Measurements from ENCODE around the gene FBN1.

FBN1 gene

GRCh38 chr15:48645558-48646330 is at the start of gene FBN1:
FBN1 (minus strand) TSS chr15:48645709; CDS start chr15:48644769, 940 bp downstream.
- DNase-seq, result peak; percentile 51
- TF ChIP-seq CTCF (IDR thresholded peaks at IDR 0.05; ENCODE audit: low read depth, low read length), result no peak
- H3K27ac ChIP-seq, result no peak within 1 kb of the TSS

GRCh38 chr15:48693484-48693883 is 48.0 kb upstream of the FBN1 start:
- H3K27me3 ChIP-seq (ENCODE audit: insufficient read depth, low read depth, severe bottlenecking), result no peaks in the 10 kb centered on the region
- no peak overlapping the region for H3K4me3 ChIP-seq (ENCODE audit: low read depth, low read length)
- TF ChIP-seq CTCF (IDR thresholded peaks at IDR 0.05; ENCODE audit: low read depth, low read length), result no peak
- no peaks in the 10 kb centered on the region for H3K9me3 ChIP-seq (ENCODE audit: severe bottlenecking)
- DNase-seq, result no peak
- no peaks in the 10 kb centered on the region for H3K36me3 ChIP-seq
- no peak overlapping the region for H3K27ac ChIP-seq

More at GRCh38 chr15:48645558-48646330, at the start of gene FBN1:
- Histone ChIP-seq H3K27me3 (ENCODE audit: insufficient read depth, low read depth, severe bottlenecking) (peaks cover 20% of the 10 kb centered on the region), H3K9me3 (ENCODE audit: severe bottlenecking) (no peaks in the 10 kb centered on the region), H3K36me3 (no peaks in the 10 kb centered on the region), H3K4me3 (ENCODE audit: low read depth, low read length) (peak within 1 kb of the TSS; percentile 41)

DNA sequence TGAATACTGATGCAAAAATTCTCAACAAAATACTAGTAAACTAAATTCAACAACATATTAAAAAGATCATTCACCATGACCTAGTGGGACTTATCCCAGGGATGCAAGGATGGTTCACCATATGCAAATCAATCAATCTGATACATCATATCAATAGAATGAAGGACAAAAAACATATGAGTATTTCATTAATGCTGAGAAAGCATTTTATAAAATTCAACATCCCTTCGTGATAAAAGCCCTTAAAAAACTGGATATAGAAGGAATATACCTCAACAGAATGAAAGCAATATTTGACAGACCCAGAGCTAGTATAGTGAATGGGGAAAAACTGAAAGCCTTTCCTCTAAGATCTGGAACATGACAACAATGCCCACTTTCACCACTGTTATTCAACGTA is 43.0 kb upstream of the FBN1 start:
- no peaks in the 10 kb centered on the region for H3K36me3 ChIP-seq
- no peak for TF ChIP-seq CTCF (IDR thresholded peaks at IDR 0.05; ENCODE audit: low read depth, low read length)
- DNase-seq, result no peak
- no peaks in the 10 kb centered on the region for H3K27me3 ChIP-seq (ENCODE audit: insufficient read depth, low read depth, severe bottlenecking)
- no peaks in the 10 kb centered on the region for H3K9me3 ChIP-seq (ENCODE audit: severe bottlenecking)
- H3K27ac ChIP-seq, result no peak overlapping the region
- H3K4me3 ChIP-seq (ENCODE audit: low read depth, low read length), result no peak overlapping the region

DNA sequence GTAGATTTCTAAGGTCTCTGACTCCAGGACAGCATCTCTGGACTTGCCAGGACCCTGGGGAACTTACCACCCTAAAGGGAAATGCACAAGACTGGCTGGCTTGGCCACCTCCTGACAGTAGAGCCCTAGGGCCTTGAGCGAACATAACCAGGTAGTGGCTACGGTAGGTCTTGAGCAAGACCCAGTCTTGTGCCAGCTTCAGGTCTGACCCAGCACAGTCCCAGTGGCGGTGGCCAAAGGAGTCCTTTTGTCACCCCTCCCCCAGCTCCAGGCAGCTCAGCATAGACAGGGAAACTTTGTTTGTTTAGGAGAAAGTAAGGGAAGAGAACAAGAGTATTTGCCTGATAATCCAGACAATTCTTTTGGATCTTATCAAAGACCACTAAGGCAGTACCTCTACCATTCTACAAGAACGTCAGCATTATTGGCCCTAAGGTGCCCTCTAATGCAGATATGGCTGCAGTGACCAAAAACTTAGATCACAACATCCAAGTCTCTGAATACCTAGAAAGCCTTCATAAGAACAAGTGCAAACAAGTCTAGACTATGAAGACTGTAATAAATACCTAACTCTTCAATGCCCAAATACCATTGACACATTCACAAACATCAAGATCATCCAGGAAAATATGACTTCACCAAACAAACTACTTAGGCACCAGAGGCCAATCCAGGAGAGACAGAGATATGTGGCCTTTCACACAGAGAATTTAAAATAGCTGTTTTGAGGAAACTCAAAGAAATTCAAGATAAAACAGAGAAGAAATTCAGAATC is 38.7 kb upstream of the FBN1 start:
- Histone ChIP-seq H3K27me3 (ENCODE audit: insufficient read depth, low read depth, severe bottlenecking) (no peaks in the 10 kb centered on the region), H3K27ac (no peak overlapping the region), H3K36me3 (no peaks in the 10 kb centered on the region), H3K9me3 (ENCODE audit: severe bottlenecking) (no peaks in the 10 kb centered on the region), H3K4me3 (ENCODE audit: low read depth, low read length) (no peak overlapping the region)
- no peak for DNase-seq
- TF ChIP-seq CTCF (IDR thresholded peaks at IDR 0.05; ENCODE audit: low read depth, low read length), result no peak

- Histone ChIP-seq H3K4me3 (ENCODE audit: low read depth, low read length) (no peak overlapping the region), H3K36me3 (no peaks in the 10 kb centered on the region), H3K27me3 (ENCODE audit: insufficient read depth, low read depth, severe bottlenecking) (no peaks in the 10 kb centered on the region), H3K9me3 (ENCODE audit: severe bottlenecking) (no peaks in the 10 kb centered on the region), H3K27ac (no peak overlapping the region)
- peak; percentile 8 for DNase-seq
- TF ChIP-seq CTCF (IDR thresholded peaks at IDR 0.05; ENCODE audit: low read depth, low read length), result no peak
These were observed 37.6 kb upstream of the FBN1 start for GRCh38 chr15:48682942-48683651.
